ENCODE results near the gene SPATS2L. TPM values are rescaled to one million over a fixed set of nuclear protein-coding genes. Genes with fewer than 3 reads are reported as not detected.

SPATS2L gene
- total RNA-seq, 1 donor from 2014 or later = 491 TPM

GRCh38 chr2:200439981-200440380 lies 133.5 kb downstream of the SPATS2L start:
- DNase-seq (ENCODE audit: low read depth) = no peak

- DNase-seq (ENCODE audit: low read depth) = peak; percentile 31
Observed at GRCh38 chr2:200442471-200442870, 136.0 kb downstream of the SPATS2L start.

DNA sequence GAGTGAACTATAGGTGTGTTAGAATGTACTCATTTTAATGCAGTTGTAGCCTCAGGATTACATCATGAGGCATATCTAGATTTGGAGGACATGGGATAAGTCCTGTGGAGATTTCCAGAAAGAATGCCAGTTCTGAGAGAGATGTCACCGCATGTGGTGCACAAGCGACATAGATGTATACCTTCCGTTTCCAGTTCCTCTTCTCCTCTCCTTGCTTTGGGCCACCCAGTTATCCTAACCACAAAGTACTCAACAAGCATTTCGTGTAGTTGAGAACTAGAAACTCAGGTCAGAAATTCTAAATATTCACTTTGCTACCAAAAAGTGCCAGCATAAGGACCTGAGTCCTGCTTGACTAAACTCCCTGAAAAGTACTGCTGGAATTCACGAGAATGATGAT lies 136.9 kb downstream of the SPATS2L start:
- no peak for DNase-seq (ENCODE audit: low read depth)

- no peak for DNase-seq (ENCODE audit: low read depth)
Observed at GRCh38 chr2:200443916-200444315, 137.4 kb downstream of the SPATS2L start.

DNA sequence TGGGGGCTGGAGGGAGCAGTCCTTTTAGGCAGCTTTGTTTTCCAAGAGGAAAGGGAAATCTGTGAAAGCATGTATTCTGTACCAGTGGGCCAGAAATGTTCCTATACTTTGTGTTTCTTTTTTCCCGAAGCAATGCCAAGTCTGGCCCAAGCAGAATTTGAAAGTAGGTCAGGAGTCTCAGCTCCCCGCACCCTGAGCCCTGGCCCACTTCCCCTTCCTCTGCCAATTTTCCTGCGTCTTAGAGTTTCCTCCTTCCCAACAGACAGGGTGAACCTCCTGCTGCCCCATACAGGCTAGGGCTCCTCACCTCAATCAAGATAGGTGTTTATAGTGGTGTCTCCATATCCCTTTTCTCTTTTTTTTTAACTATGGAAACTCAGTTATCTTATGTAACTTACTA lies 138.0 kb downstream of the SPATS2L start:
- DNase-seq (ENCODE audit: low read depth) = no peak

DNA sequence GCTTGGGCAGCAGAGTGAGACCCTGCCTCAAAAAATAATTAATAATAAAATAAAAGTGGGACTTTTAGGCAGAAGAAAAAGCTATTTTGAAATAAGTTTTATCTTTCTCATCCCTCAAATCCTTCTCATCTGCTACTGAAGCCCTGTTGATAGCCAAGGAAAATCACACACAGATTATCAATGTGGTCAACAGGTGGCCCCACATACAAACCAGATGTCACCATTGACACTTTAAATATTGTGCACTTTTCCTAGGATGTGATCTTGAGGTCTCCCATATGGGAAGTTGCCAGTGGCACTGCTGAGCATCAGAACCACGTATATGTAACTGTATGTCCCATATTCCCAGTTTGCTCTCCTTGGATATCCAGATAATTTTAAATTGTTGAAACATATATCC lies 138.8 kb downstream of the SPATS2L start:
- no peak for DNase-seq (ENCODE audit: low read depth)

DNA sequence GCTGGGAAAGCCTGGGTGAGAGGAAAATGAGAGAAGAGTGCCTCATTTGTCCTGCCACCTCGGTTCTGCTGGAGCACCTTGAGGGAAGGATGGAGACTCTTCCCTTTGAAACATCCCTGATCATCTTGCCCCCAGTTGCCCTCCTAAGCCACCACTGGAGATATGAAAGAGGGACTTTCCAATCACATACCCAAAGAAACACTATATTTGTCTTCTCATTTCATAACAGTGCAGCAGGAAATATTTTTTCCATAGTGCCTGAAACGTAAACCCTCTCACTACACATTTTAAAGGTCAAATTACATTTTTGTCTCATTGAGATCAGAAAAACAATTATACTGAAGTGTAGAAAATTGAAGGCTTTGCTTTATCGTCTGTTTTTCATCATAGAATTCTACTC lies 140.1 kb downstream of the SPATS2L start:
- no peak for DNase-seq (ENCODE audit: low read depth)

DNA sequence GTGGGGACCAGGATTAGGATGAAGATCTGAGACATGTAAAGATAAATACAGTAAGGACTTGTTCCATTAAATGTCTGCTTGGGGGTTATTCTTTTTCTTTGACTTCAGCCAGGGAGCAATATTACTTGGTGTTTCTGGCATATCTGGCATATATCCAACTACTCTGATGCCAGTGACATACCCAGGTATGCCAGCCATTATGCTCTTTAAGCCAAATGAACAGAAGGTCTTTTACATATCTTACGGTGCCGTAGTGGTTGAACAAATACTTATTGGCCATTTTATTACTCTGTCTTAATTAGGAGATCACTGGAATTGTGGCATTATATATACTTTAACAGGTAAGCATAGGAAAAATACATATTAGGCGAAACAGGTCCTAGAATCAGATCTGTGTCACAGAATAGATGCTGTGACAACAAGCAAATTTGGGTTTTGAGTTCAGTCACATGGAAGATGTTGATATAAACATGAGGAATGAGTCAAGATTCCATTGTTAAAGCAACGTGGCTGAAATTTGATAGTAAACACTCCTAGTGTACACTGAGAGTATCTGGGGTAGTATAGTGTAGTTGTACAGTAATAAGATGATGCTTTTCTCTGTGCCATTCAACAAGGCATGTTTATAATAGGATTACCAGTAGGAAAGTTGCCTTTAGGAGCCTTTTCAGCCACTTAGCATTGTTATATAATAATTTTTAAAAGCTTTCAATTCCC lies 140.8 kb downstream of the SPATS2L start:
- no peak for DNase-seq (ENCODE audit: low read depth)

- DNase-seq (ENCODE audit: low read depth) = no peak
Observed at GRCh38 chr2:200448455-200448854, 142.0 kb downstream of the SPATS2L start.

DNA sequence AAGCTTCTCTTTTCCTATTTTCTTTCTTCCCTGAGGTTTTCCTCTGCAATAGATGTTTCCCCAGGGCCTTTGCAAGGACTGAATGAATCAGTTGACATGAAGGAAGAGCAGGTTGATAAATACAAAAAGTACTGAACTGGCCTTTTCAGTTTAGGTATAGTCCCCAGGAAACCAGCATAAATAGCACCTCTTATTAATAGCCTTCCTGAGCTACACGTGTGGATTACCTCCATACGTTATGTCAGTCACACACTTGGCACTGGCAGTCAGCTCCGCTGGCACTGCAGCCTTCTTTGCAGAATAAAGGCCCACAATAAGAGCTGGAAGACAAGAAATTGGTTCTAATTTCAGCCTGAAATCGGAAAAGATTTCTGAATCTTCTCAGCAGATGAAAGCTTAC lies 142.7 kb downstream of the SPATS2L start:
- no peak for DNase-seq (ENCODE audit: low read depth)

DNA sequence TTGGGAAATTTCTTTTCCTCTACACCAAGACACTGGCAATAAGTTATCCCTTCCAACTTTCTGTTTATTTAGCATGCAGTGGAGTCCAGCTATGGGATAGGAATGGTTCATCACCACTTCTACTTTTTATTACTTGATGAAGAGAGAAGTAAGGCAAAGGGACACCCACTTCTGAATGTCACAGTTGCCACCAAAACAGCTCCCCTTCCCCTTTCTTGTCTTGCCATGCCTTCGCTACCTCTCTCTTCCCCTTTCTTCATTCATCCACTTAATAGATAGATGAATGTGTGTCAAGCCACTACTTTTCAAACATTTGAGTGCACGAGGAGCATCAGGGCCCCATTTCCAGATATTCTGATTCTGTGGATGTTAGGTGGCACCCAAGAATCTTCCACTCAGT lies 143.8 kb downstream of the SPATS2L start:
- no peak for DNase-seq (ENCODE audit: low read depth)

GRCh38 chr2:200451511-200451910 lies 145.0 kb downstream of the SPATS2L start:
- DNase-seq (ENCODE audit: low read depth) = no peak

GRCh38 chr2:200452377-200452776 lies 145.9 kb downstream of the SPATS2L start:
- no peak for DNase-seq (ENCODE audit: low read depth)

GRCh38 chr2:200453142-200453852 lies 146.8 kb downstream of the SPATS2L start:
- no peak for DNase-seq (ENCODE audit: low read depth)

DNA sequence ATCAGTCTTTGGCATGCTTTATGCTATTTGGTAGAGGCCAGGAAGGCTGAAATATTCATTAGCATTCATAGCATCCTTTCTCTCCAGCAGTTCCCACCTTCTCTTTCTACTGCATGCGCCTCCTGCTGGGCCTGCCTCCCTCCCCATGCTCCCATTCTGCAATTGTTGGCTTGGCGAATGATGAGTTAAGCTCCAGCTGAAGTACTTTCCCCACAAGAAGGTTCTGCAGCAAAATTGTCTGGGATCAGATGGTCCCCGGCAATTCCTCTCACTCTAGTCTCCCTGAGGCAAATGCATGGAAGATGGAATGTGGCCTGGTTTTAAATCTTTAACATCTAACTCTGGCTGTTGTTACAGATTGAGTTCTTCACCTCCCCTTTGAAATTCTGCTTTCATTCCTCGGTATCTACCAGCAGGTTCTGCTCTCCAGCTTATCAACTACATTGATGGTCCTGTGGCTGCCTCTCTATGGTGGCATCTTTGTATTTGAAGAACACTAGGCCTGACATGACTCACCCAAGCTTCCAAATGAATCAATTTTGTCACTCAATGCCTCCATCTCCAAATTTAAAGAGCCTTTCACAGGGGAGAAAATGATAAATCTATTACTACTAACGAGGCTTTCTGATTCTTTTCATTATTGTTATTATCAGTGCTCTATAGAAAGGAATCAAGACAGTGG lies 147.5 kb downstream of the SPATS2L start:
- no peak for DNase-seq (ENCODE audit: low read depth)

GRCh38 chr2:200454927-200455801 lies 148.7 kb downstream of the SPATS2L start:
- DNase-seq (ENCODE audit: low read depth) = peak; percentile 85

- DNase-seq (ENCODE audit: low read depth) = no peak
Observed at GRCh38 chr2:200455958-200456421, 149.5 kb downstream of the SPATS2L start.

DNA sequence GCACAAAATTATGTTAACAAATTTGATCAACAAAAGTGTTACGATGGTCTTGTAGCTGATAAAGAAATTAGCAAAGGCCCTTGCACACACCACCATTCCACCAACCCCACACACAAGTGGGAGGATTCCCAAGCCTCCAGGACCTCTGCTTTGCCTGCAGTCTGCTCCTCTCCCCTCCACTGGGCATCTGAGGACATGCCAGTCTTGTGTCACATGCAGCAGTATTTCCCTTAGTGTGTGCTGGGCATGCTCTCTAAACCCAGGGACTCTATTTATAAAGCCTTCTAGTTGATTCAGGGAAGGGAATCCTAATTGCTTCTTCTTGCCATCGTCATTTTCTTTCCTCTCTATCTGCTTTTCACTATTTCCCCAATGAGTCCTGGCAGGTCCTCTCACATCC lies 150.1 kb downstream of the SPATS2L start:
- DNase-seq (ENCODE audit: low read depth) = peak; percentile 22

- no peak for DNase-seq (ENCODE audit: low read depth)
Observed at GRCh38 chr2:200459101-200459500, 152.6 kb downstream of the SPATS2L start.

DNA sequence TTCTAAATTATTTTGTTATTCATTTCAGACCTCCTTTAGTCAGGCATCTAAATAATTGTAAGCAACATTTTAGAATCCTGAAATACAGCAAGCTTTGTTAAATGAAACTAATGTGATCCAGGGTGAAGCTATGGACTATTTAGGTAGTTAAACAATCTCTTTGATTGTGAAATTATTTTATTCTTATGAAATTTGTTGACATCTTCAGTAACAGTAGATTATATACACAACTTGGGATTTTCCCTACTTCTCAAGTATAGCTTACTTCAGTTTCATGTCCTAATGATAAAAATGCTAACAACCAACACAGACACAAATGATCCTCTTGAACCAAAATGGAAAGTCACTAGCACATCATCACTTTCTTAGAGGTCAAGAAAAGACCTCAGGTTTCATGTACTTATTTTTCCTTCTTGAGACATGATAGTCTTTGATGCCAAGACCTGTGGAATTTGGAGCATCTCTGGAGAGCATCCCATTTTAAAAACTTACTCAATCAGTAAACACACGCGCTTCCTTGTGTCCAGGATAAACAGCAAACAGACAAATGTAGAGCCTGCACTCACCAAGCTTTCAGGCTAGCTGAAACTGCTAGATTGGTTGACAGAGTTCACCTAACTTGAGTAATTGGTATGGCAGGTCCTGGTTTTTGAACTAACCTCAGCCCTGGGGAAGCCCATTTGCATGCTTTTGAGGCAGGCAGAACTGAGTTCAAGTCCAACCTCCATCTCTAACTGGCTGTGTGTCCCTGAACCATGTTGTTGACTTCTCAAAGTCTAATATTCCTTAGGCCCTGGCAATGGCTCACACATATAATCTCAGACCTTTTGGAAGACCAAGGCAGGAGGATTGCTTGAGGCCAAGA lies 155.6 kb downstream of the SPATS2L start:
- DNase-seq (ENCODE audit: low read depth) = no peak

Data from myocyte (in vitro differentiated cells).